Esophagus muscularis mucosa (tissue), 4 donors: Measurements from ENCODE around the gene SLC16A1. TPM values are rescaled to one million over a fixed set of nuclear protein-coding genes. Genes with fewer than 3 reads are reported as not detected.

Source experiments
- DNase-seq: peaks from one replicate; pipeline ENCODE4 v3.0.0-alpha.2; 2017; ENCODE audit errors: extremely low spot score
- H3K27ac ChIP-seq, 4 donors: fragments of 200-600 bp; sonication (generic); replicated peaks in 1 of 4; 1 replicate in 3 of 4; 2 replicates in 1 of 4; pipeline ENCODE4 v1.5.1; 2016 to 2019; ENCODE audit warnings: mild to moderate bottlenecking in 1 of 4
- H3K27me3 ChIP-seq, 4 donors: fragments of 200-600 bp; sonication (generic); one replicate each; pipeline versions ENCODE4 v1.5.1 to v1.6.0; 2016 to 2019
- H3K36me3 ChIP-seq, 4 donors: fragments of 200-600 bp; sonication (generic); one replicate each; pipeline ENCODE4 v1.5.1; 2016 to 2019
- H3K4me1 ChIP-seq, 4 donors: fragments of 200-600 bp; sonication (generic); one replicate each; pipeline ENCODE4 v1.5.1; 2016 to 2019
- H3K4me3 ChIP-seq, 4 donors: fragments of 200-600 bp; sonication (generic); 1 replicate in 2 of 4; 2 replicates in 2 of 4; pipeline ENCODE4 v1.5.1; 2016 to 2019; ENCODE audit warnings: mild to moderate bottlenecking in 4 of 4, moderate library complexity in 1 of 4
- H3K9me3 ChIP-seq, 4 donors: fragments of 200-600 bp; sonication (generic); 1 replicate in 3 of 4; 2 replicates in 1 of 4; pipeline ENCODE4 v1.5.1; 2016 to 2019
- EP300 ChIP-seq: sonication (generic); formaldehyde crosslinking; IDR thresholded peaks from one replicate; pipeline ENCODE4 v1.6.1; 2017; ENCODE audit warnings: antibody characterized with exemption
- POLR2A ChIP-seq: fragments of 450-650 bp; IDR thresholded peaks from one replicate; pipeline ENCODE4 v1.6.1; 2017; ENCODE audit warnings: antibody characterized with exemption, moderate library complexity, mild to moderate bottlenecking, low read depth
- POLR2AphosphoS5 ChIP-seq, 2 donors: sonication (generic); formaldehyde crosslinking; IDR thresholded peaks; one replicate each; pipeline ENCODE4 v1.6.1; 2017; ENCODE audit warnings: antibody characterized with exemption in 2 of 2
- WGBS: methylation state at CpG from one replicate; pipeline ENCODE4 v1.1.5; 2018; 5-methylcytosine and 5-hydroxymethylcytosine counted together
- intact Hi-C: fragments of 100-400 bp; cut with DNase I; formaldehyde crosslinking; loops from one replicate; pipeline ENCODE4 v1.15.1; 2023
- small RNA-seq, 3 donors: library from RNA; depleted of rRNA; stranded (forward); fragments of <200 nt; gene quantifications; one replicate each; pipeline ENCODE3, GENCODE V24; 2016
- total RNA-seq, 4 donors: library from RNA; depleted of rRNA; stranded (reverse); fragments of >200 nt; gene quantifications; one replicate each; pipeline versions ENCODE4 v1.1.0 to v1.2.1, GENCODE V29; 2016
- TF ChIP-seq, protein P1 (sequence below), 3 experiments: fragments of 200-600 bp in 2 of 3; fragments of 450-650 bp in 1 of 3; sonication (generic) in 2 of 3; IDR thresholded peaks; one replicate each; pipeline ENCODE4 v1.5.1; 2017 to 2019; ENCODE audit warnings: antibody characterized with exemption in 3 of 3, mild to moderate bottlenecking in 2 of 3, moderate library complexity in 1 of 3

Gene SLC16A1
- total RNA-seq, 4 donors from 2014 or later, result 29.9 to 40.1 (median 33.7) TPM

DNA sequence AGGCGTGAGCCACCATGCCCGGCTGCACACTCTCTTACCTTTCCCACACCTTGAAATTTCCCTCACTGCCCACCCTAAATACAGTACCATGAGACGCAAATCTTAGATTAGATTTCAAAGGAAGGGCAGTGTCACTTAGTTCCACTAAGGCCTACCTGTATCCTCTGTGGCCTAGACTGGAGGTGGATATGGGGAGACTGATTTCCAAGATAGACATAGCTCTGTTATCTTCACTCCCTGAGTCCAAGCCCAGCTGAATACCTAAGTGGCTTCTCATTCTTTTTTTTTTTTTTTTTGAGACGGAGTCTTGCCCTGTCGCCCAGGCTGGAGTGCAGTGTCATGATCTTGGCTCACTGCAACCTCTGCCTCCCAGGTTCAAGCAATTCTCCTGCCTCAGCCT, 89.0 kb downstream of the SLC16A1 start:
- no peak for DNase-seq

DNA sequence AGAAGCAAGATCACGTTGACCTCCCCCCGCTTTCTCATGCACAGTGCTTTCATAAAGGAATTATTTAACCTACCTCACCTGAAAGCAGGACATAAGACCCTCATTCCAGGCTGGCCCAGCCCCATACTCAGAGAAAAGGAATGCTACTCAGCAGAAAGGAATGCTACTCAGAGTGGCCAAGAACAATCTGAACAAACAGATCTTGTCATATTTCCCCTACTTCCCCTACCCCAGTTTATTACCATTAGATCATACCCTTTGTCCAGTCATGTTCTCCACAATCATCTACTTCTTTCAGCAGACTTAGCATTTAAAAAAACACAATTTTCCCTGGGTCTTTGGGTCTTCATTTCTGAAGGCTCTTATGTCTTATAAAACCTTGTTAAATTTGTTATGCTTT, 89.8 kb downstream of the SLC16A1 start:
- Histone ChIP-seq H3K36me3 (no peaks in the 10 kb centered on the region), H3K4me3 (no peak overlapping the region), H3K27ac (no peak overlapping the region), H3K9me3 (no peaks in the 10 kb centered on the region), H3K27me3 (no peaks in the 10 kb centered on the region), H3K4me1 (no peaks in the 10 kb centered on the region)
- 97% methylated on average over 2 of the region's 2 CpGs for WGBS
- DNase-seq, result no peak
- intact Hi-C loops, result no loop called here
- TF ChIP-seq, protein P1, sequence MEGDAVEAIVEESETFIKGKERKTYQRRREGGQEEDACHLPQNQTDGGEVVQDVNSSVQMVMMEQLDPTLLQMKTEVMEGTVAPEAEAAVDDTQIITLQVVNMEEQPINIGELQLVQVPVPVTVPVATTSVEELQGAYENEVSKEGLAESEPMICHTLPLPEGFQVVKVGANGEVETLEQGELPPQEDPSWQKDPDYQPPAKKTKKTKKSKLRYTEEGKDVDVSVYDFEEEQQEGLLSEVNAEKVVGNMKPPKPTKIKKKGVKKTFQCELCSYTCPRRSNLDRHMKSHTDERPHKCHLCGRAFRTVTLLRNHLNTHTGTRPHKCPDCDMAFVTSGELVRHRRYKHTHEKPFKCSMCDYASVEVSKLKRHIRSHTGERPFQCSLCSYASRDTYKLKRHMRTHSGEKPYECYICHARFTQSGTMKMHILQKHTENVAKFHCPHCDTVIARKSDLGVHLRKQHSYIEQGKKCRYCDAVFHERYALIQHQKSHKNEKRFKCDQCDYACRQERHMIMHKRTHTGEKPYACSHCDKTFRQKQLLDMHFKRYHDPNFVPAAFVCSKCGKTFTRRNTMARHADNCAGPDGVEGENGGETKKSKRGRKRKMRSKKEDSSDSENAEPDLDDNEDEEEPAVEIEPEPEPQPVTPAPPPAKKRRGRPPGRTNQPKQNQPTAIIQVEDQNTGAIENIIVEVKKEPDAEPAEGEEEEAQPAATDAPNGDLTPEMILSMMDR (IDR thresholded peaks at IDR 0.05), result no peak
- TF ChIP-seq POLR2A (no peak), POLR2AphosphoS5 (IDR thresholded peaks at IDR 0.05) (no peak), EP300 (no peak)

More for the DNA sequence above, 89.0 kb downstream of the SLC16A1 start:
- Histone ChIP-seq H3K27me3 (no peaks in the 10 kb centered on the region), H3K4me3 (no peak overlapping the region), H3K36me3 (no peaks in the 10 kb centered on the region), H3K27ac (no peak overlapping the region), H3K9me3 (no peaks in the 10 kb centered on the region), H3K4me1 (no peaks in the 10 kb centered on the region)
- 95% methylated on average over 5 of the region's 5 CpGs for WGBS
- intact Hi-C loops, result no loop called here
- TF ChIP-seq EP300, result no peak
- no peak for TF ChIP-seq POLR2A
- no peak for TF ChIP-seq POLR2AphosphoS5 (IDR thresholded peaks at IDR 0.05)
- TF ChIP-seq, protein P1 (IDR thresholded peaks at IDR 0.05), result no peak

DNA sequence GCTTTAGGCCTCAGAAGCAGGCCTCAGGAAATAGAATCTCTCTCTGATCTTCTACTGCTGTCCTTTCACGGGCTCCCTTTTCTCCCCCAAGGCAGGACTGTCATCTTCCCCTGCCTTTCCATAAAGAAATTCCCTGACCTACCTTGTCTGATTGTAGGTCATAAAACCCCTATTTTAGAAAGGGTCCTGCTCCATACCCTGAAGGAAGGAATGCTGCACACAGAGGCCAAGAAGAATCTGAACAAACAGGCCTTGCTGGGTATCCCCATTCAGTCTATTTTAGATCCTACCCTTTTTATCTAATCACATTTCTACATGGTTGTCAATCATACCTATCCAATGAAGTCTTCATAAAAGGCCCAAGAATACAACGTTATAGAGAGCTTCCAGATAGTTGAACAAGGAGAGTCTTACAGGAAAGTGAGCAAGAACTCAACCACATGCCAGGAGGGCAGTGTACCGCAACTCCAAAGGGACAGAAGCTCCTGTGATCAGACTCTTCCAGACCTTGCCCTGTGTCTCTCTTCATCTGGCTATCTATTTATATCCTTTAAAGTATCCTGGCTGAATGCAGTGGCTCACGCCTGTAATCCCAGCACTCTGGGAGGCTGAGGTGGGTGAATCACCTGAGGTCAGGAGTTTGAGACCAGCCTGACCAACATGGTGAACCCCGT, 93.1 kb downstream of the SLC16A1 start:
- no peaks in the 10 kb centered on the region for H3K36me3 ChIP-seq
- H3K4me3 ChIP-seq, result no peak overlapping the region
- intact Hi-C loops, result no loop called here
- no peaks in the 10 kb centered on the region for H3K4me1 ChIP-seq
- no peaks in the 10 kb centered on the region for H3K27me3 ChIP-seq
- 97% methylated on average over 5 of the region's 5 CpGs for WGBS
- H3K27ac ChIP-seq, result no peak overlapping the region
- TF ChIP-seq POLR2A (no peak), POLR2AphosphoS5 (IDR thresholded peaks at IDR 0.05) (no peak), EP300 (no peak)
- TF ChIP-seq, protein P1 (IDR thresholded peaks at IDR 0.05), result no peak
- H3K9me3 ChIP-seq, result no peaks in the 10 kb centered on the region
- no peak for DNase-seq

Small RNA genes lying within 50 kb of the gene (small RNA-seq; reads per million reads assigned to genes)
- gene AL390729.2, result 0 reads per million in 3 donors

Other genes starting within 250 kb of the SLC16A1 start
- 100 to 1,000 TPM; 222 to 374 (median 324) TPM for gene RHOC, start 249.1 kb downstream of the SLC16A1 start, total RNA-seq
- gene PPM1J, start 240.9 kb downstream of the SLC16A1 start, total RNA-seq, result 1 to 10 TPM in 3 of 4 donors, under 1 TPM in 1; 0.42 to 3.6 (median 2.3) TPM
- gene LRIG2, start 117.0 kb upstream of the SLC16A1 start, total RNA-seq, result 10 to 100 TPM in 3 of 4 donors, 1 to 10 TPM in 1; 8.9 to 13.9 (median 11.3) TPM